Superior temporal gyrus (tissue), 1 donor: ENCODE measurements around the gene TBXAS1.

Source experiments
- DNase-seq: peaks from one replicate; pipeline ENCODE4 v3.0.0-alpha.2; 2016; ENCODE audit errors: extremely low spot score

Gene TBXAS1

GRCh38 chr7:140048138-140048537 is 219.1 kb downstream of the TBXAS1 start:
- DNase-seq: no peak

- no peak for DNase-seq
Observed at GRCh38 chr7:140048989-140049338, 219.9 kb downstream of the TBXAS1 start.

- no peak for DNase-seq
Observed at GRCh38 chr7:140049339-140050024, 220.4 kb downstream of the TBXAS1 start.

GRCh38 chr7:140050100-140050499 is 221.0 kb downstream of the TBXAS1 start:
- DNase-seq: no peak

GRCh38 chr7:140051820-140052219 is 222.8 kb downstream of the TBXAS1 start:
- DNase-seq: no peak

- DNase-seq: no peak
Observed at GRCh38 chr7:140053812-140054539, 224.9 kb downstream of the TBXAS1 start.

- DNase-seq: no peak
Observed at GRCh38 chr7:140054751-140055150, 225.7 kb downstream of the TBXAS1 start.

GRCh38 chr7:140055833-140056232 is 226.8 kb downstream of the TBXAS1 start:
- no peak for DNase-seq

- DNase-seq: no peak
Observed at GRCh38 chr7:140056431-140057142, 227.5 kb downstream of the TBXAS1 start.

GRCh38 chr7:140057143-140057535 is 228.1 kb downstream of the TBXAS1 start:
- DNase-seq: no peak

- DNase-seq: no peak
Observed at GRCh38 chr7:140058517-140058916, 229.5 kb downstream of the TBXAS1 start.

- no peak for DNase-seq
Observed at GRCh38 chr7:140059273-140060242, 230.5 kb downstream of the TBXAS1 start.

GRCh38 chr7:140060243-140060630 is 231.2 kb downstream of the TBXAS1 start:
- no peak for DNase-seq

GRCh38 chr7:140060788-140061606 is 231.9 kb downstream of the TBXAS1 start:
- no peak for DNase-seq

GRCh38 chr7:140061607-140061930 is 232.5 kb downstream of the TBXAS1 start:
- no peak for DNase-seq

- DNase-seq: no peak
Observed at GRCh38 chr7:140062118-140062527, 233.1 kb downstream of the TBXAS1 start.

GRCh38 chr7:140062528-140063299 is 233.7 kb downstream of the TBXAS1 start, which contains the start of gene PARP12:
TSS of gene PARP12 (minus strand) at chr7:140062951. CDS start at chr7:140062847, 104 bp downstream.
- DNase-seq: no peak

GRCh38 chr7:140067052-140067451 is 238.0 kb downstream of the TBXAS1 start:
- no peak for DNase-seq

GRCh38 chr7:140068033-140068432 is 239.0 kb downstream of the TBXAS1 start:
- DNase-seq: no peak
